Liver (tissue), 9 donors: ENCODE data around the gene NOL4L. TPM values are rescaled to one million over a fixed set of nuclear protein-coding genes. Genes with fewer than 3 reads are reported as not detected.

Experiments used
- DNase-seq: peaks from one replicate; pipeline ENCODE4 v3.0.0-alpha.2; 2017; ENCODE audit warnings: low spot score
- H3K27ac ChIP-seq, 2 donors: one replicate each; pipeline ENCODE4 v1.7.0; 2013; ENCODE audit warnings: inconsistent platforms in 2 of 2, low read length in 2 of 2, control low read depth in 1 of 2, low read depth in 1 of 2, mild to moderate bottlenecking in 1 of 2
- H3K27me3 ChIP-seq, 4 donors: one replicate each; pipeline versions ENCODE4 v1.6.1 to v1.7.0; 2013; ENCODE audit warnings: low read length in 3 of 4, inconsistent platforms in 1 of 4, mild to moderate bottlenecking in 1 of 4, moderate library complexity in 1 of 4; ENCODE audit not compliant: control insufficient read depth in 4 of 4, insufficient read depth in 4 of 4
- H3K36me3 ChIP-seq, 4 donors: one replicate each; pipeline versions ENCODE4 v1.6.1 to v1.7.0; 2013; ENCODE audit warnings: low read length in 3 of 4, mild to moderate bottlenecking in 3 of 4, low read depth in 1 of 4, moderate library complexity in 1 of 4; ENCODE audit not compliant: control insufficient read depth in 4 of 4, insufficient read depth in 3 of 4
- H3K4me1 ChIP-seq, 4 donors: one replicate each; pipeline versions ENCODE4 v1.6.1 to v1.7.0; 2013; ENCODE audit warnings: low read length in 3 of 4, mild to moderate bottlenecking in 3 of 4, moderate library complexity in 1 of 4; ENCODE audit not compliant: control insufficient read depth in 4 of 4, insufficient read depth in 4 of 4
- H3K4me3 ChIP-seq, 3 donors: one replicate each; pipeline versions ENCODE4 v1.6.1 to v1.7.0; 2013; ENCODE audit warnings: low read length in 3 of 3, control low read depth in 1 of 3, low read depth in 1 of 3, mild to moderate bottlenecking in 1 of 3
- H3K9ac ChIP-seq, 2 donors: one replicate each; pipeline ENCODE4 v1.7.0; 2013; ENCODE audit warnings: low read length in 2 of 2, mild to moderate bottlenecking in 2 of 2, moderate library complexity in 2 of 2, control low read depth in 1 of 2, low read depth in 1 of 2
- H3K9me3 ChIP-seq, 4 donors: one replicate each; pipeline versions ENCODE4 v1.6.1 to v1.7.0; 2013; ENCODE audit warnings: low read length in 3 of 4; ENCODE audit not compliant: control insufficient read depth in 4 of 4
- EGR1 ChIP-seq, 2 donors: IDR thresholded peaks; 2 replicates each; pipeline ENCODE4 v1.6.1; 2016 to 2018; ENCODE audit warnings: antibody characterized with exemption in 2 of 2, low read depth in 2 of 2
- FOXA1 ChIP-seq: IDR thresholded peaks from 2 replicates; pipeline ENCODE4 v1.6.1; 2016; ENCODE audit warnings: antibody characterized with exemption
- FOXA2 ChIP-seq: IDR thresholded peaks from 2 replicates; pipeline ENCODE4 v1.6.1; 2016; ENCODE audit warnings: antibody characterized with exemption
- HNF4A ChIP-seq, 2 donors: conservative IDR thresholded peaks; 2 replicates each; pipeline ENCODE4 v1.6.1; 2016; ENCODE audit warnings: antibody characterized with exemption in 2 of 2, mild to moderate bottlenecking in 2 of 2
- HNF4G ChIP-seq: IDR thresholded peaks from 2 replicates; pipeline ENCODE4 v1.6.1; 2016; ENCODE audit warnings: antibody characterized with exemption
- JUND ChIP-seq, 2 donors: IDR thresholded peaks; 2 replicates each; pipeline ENCODE4 v1.6.1; 2016; ENCODE audit warnings: antibody characterized with exemption in 2 of 2
- RAD21 ChIP-seq, 2 donors: IDR thresholded peaks; 2 replicates each; pipeline ENCODE4 v1.6.1; 2016; ENCODE audit warnings: antibody characterized with exemption in 2 of 2, mild to moderate bottlenecking in 2 of 2
- RXRA ChIP-seq, 2 donors: IDR thresholded peaks; 2 replicates each; pipeline ENCODE4 v1.6.1; 2017 to 2018; ENCODE audit warnings: antibody characterized with exemption in 2 of 2, mild to moderate bottlenecking in 1 of 2
- SP1 ChIP-seq: IDR thresholded peaks from 2 replicates; pipeline ENCODE4 v1.6.1; 2018; ENCODE audit warnings: antibody characterized with exemption, mild to moderate bottlenecking
- TAF1 ChIP-seq: conservative IDR thresholded peaks from 2 replicates; pipeline ENCODE4 v1.6.1; 2016; ENCODE audit warnings: antibody characterized with exemption, mild to moderate bottlenecking
- YY1 ChIP-seq: IDR thresholded peaks from 2 replicates; pipeline ENCODE4 v1.6.1; 2016; ENCODE audit warnings: antibody characterized with exemption, mild to moderate bottlenecking
- WGBS: extraction: QIAGEN DNeasy Blood & Tissue Kit; methylation state at CpG from one replicate; pipeline ENCODE4 v1.1.7; 2013; 5-methylcytosine and 5-hydroxymethylcytosine counted together
- polyA plus RNA-seq, 2 donors: library from polyadenylated mRNA; stranded (reverse) in 1 of 2; unstranded in 1 of 2; fragments of 200-250 nt in 1 of 2; fragments of >200 nt in 1 of 2; fragmentation: Nextera tagmentation in 1 of 2; extraction: Ambion mirVana in 1 of 2; gene quantifications; one replicate each; pipeline versions ENCODE4 v1.2.1 to v1.2.3, GENCODE V29; 2013 to 2015
- total RNA-seq, 2 donors: library from RNA; depleted of rRNA; stranded (reverse); fragments of >200 nt; gene quantifications; one replicate each; pipeline ENCODE4 v1.2.3, GENCODE V29; 2014
- TF ChIP-seq, protein P1 (sequence below): IDR thresholded peaks from 2 replicates; pipeline ENCODE4 v1.6.1; 2016; ENCODE audit warnings: antibody characterized with exemption
- TF ChIP-seq, protein P2 (sequence below): fragments of 150-350 bp; IDR thresholded peaks from 2 replicates; pipeline ENCODE4 v1.5.1; 2017; ENCODE audit warnings: improper control_type of control experiment, low read depth, low read length; ENCODE audit not compliant: missing input control
- TF ChIP-seq, protein P3 (sequence below): IDR thresholded peaks from 2 replicates; pipeline ENCODE4 v1.6.1; 2016; ENCODE audit warnings: antibody characterized with exemption
- TF ChIP-seq, protein P4 (sequence below): IDR thresholded peaks from 2 replicates; pipeline ENCODE4 v1.6.1; 2016; ENCODE audit warnings: antibody characterized with exemption, mild to moderate bottlenecking
- donor health status: healthy.
- donor health status: healthy.
- donor health status: healthy.
- donor health status: healthy.
- donor health status: healthy.

NOL4L gene
- total and polyA plus RNA-seq, 4 donors: 2.2 to 6.8 (median 4.3) TPM

DNA sequence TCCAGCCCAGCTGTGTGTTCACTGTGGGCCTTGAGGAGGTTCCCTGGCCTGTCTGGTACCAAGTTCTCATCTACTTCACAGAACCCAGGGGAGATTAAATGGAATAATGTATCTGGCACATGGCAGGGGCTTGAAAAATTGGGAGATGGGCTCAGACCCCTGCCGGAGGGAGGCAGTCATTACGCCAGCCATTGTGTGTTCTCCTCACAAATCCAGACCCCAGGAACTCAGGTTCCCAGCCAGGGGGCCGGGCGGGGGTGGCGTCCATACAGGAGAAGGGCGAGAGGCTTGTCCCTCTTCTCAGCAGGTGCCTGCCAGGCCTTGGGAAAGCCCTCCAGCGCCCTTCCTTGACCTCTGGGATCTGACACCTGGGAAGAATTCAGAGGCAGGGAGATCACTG is 8.1 kb downstream of the NOL4L start:
- H3K4me3 ChIP-seq: no peak overlapping the region
- H3K9me3 ChIP-seq: no peaks in the 10 kb centered on the region
- WGBS: 82% methylated on average over 7 of the region's 7 CpGs
- no peak overlapping the region for H3K9ac ChIP-seq
- no peak for DNase-seq
- TF ChIP-seq, protein P1, sequence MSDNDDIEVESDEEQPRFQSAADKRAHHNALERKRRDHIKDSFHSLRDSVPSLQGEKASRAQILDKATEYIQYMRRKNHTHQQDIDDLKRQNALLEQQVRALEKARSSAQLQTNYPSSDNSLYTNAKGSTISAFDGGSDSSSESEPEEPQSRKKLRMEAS: no peak
- TF ChIP-seq EGR1 (IDR thresholded peaks at IDR 0.05; ENCODE audit: low read depth in 2 of 2) (no peak), YY1 (no peak), HNF4G (no peak), HNF4A (conservative IDR thresholded peaks at IDR 0.05) (no peak)
- no peak overlapping the region for H3K27ac ChIP-seq
- H3K4me1 ChIP-seq: no peaks in the 10 kb centered on the region
- no peaks in the 10 kb centered on the region for H3K36me3 ChIP-seq
- no peaks in the 10 kb centered on the region for H3K27me3 ChIP-seq

DNA sequence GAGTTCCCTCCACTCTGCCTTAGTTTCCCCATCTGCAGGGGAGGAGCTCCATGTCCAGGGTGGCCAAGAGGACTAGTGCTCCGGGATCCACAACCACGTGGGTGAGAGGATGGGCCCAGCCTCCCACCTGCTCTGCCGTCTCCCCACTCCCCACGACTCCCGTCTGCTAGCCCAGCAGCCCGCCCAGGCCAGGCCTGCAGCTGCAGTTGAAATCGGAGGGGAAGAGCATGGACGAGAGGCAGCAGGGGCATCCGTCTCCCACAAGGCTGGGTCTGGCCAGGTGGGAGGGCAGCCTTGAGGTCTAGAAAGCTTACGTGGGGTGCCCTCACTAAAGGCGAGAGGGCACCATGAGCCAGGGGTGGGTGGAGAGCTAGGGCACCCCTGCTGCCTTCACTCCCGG is 8.6 kb downstream of the NOL4L start:
- Histone ChIP-seq H3K27ac (no peak overlapping the region), H3K4me3 (no peak overlapping the region), H3K36me3 (no peaks in the 10 kb centered on the region), H3K9ac (no peak overlapping the region), H3K27me3 (no peaks in the 10 kb centered on the region), H3K4me1 (no peaks in the 10 kb centered on the region), H3K9me3 (no peaks in the 10 kb centered on the region)
- TF ChIP-seq RXRA (IDR thresholded peaks at IDR 0.05) (no peak), HNF4A (conservative IDR thresholded peaks at IDR 0.05) (no peak), RAD21 (IDR thresholded peaks at IDR 0.05) (no peak), TAF1 (no peak), SP1 (no peak), YY1 (no peak), HNF4G (no peak), FOXA2 (no peak), FOXA1 (no peak), JUND (IDR thresholded peaks at IDR 0.05) (no peak)
- TF ChIP-seq, protein P2, sequence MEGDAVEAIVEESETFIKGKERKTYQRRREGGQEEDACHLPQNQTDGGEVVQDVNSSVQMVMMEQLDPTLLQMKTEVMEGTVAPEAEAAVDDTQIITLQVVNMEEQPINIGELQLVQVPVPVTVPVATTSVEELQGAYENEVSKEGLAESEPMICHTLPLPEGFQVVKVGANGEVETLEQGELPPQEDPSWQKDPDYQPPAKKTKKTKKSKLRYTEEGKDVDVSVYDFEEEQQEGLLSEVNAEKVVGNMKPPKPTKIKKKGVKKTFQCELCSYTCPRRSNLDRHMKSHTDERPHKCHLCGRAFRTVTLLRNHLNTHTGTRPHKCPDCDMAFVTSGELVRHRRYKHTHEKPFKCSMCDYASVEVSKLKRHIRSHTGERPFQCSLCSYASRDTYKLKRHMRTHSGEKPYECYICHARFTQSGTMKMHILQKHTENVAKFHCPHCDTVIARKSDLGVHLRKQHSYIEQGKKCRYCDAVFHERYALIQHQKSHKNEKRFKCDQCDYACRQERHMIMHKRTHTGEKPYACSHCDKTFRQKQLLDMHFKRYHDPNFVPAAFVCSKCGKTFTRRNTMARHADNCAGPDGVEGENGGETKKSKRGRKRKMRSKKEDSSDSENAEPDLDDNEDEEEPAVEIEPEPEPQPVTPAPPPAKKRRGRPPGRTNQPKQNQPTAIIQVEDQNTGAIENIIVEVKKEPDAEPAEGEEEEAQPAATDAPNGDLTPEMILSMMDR: no peak
- TF ChIP-seq, protein P3, sequence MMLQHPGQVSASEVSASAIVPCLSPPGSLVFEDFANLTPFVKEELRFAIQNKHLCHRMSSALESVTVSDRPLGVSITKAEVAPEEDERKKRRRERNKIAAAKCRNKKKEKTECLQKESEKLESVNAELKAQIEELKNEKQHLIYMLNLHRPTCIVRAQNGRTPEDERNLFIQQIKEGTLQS: no peak
- TF ChIP-seq, protein P1: no peak
- TF ChIP-seq, protein P4, sequence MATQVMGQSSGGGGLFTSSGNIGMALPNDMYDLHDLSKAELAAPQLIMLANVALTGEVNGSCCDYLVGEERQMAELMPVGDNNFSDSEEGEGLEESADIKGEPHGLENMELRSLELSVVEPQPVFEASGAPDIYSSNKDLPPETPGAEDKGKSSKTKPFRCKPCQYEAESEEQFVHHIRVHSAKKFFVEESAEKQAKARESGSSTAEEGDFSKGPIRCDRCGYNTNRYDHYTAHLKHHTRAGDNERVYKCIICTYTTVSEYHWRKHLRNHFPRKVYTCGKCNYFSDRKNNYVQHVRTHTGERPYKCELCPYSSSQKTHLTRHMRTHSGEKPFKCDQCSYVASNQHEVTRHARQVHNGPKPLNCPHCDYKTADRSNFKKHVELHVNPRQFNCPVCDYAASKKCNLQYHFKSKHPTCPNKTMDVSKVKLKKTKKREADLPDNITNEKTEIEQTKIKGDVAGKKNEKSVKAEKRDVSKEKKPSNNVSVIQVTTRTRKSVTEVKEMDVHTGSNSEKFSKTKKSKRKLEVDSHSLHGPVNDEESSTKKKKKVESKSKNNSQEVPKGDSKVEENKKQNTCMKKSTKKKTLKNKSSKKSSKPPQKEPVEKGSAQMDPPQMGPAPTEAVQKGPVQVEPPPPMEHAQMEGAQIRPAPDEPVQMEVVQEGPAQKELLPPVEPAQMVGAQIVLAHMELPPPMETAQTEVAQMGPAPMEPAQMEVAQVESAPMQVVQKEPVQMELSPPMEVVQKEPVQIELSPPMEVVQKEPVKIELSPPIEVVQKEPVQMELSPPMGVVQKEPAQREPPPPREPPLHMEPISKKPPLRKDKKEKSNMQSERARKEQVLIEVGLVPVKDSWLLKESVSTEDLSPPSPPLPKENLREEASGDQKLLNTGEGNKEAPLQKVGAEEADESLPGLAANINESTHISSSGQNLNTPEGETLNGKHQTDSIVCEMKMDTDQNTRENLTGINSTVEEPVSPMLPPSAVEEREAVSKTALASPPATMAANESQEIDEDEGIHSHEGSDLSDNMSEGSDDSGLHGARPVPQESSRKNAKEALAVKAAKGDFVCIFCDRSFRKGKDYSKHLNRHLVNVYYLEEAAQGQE: no peak
- 96% methylated on average over 12 of the region's 12 CpGs for WGBS
- no peak for DNase-seq
